Adrenal gland (tissue), 5 donors: ENCODE measurements around the gene KRTAP10-8.

Experiments
- CTCF ChIP-seq, 6 experiments: fragments of 450-650 bp in 4 of 6; fragments of 200-600 bp in 2 of 6; sonication (generic) in 1 of 6; IDR thresholded peaks; 1 replicate in 5 of 6; 2 replicates in 1 of 6; pipeline versions ENCODE4 v1.5.1 to v1.8.0; 2016 to 2021; ENCODE audit warnings: antibody characterized with exemption in 6 of 6, mild to moderate bottlenecking in 2 of 6, moderate library complexity in 1 of 6
- POLR2A ChIP-seq, 2 donors: fragments of 450-650 bp; IDR thresholded peaks; one replicate each; pipeline ENCODE4 v1.6.1; 2017; ENCODE audit warnings: antibody characterized with exemption in 2 of 2, mild to moderate bottlenecking in 2 of 2, moderate library complexity in 1 of 2
- donor health status: DM: no; HTN: no; CAD: no.

GRCh38 chr21:44630440-44630839 lies 18.6 kb downstream of the KRTAP10-8 start:
- TF ChIP-seq CTCF (IDR thresholded peaks at IDR 0.05): no peak
- TF ChIP-seq POLR2A (IDR thresholded peaks at IDR 0.05): no peak
